ENCODE data around the gene GRK5.
"Not testable (repeated sequence)": the region's sequence is repeated elsewhere in the genome, so short reads cannot be mapped to it uniquely, and the experiment has no call there.

DNA sequence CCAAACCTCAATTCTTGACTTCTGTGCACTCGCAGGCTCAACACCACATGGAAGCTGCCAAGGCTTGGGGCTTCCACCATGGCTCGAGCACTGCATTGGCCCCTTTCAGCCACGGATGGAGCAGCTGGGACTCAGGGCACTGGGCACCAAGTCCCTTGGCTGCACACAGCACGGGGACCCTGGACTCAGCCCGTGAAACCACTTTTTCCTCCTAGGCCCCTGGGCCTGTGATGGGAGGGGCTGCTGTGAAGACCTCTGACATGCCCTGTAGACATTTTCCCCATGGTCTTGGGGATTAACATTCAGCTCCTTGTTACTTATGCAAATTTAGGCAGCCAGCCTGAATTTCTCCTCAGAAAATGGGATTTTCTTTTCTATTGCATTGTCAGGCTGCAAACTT is 227.6 kb downstream of the GRK5 start:
- TF ChIP-seq POLR2AphosphoS5 (IDR thresholded peaks at IDR 0.05; ENCODE audit: low read depth, low read length) = not testable (repeated sequence)
- TF ChIP-seq, protein P1, sequence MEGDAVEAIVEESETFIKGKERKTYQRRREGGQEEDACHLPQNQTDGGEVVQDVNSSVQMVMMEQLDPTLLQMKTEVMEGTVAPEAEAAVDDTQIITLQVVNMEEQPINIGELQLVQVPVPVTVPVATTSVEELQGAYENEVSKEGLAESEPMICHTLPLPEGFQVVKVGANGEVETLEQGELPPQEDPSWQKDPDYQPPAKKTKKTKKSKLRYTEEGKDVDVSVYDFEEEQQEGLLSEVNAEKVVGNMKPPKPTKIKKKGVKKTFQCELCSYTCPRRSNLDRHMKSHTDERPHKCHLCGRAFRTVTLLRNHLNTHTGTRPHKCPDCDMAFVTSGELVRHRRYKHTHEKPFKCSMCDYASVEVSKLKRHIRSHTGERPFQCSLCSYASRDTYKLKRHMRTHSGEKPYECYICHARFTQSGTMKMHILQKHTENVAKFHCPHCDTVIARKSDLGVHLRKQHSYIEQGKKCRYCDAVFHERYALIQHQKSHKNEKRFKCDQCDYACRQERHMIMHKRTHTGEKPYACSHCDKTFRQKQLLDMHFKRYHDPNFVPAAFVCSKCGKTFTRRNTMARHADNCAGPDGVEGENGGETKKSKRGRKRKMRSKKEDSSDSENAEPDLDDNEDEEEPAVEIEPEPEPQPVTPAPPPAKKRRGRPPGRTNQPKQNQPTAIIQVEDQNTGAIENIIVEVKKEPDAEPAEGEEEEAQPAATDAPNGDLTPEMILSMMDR (IDR thresholded peaks at IDR 0.05) = not testable (repeated sequence)
- TF ChIP-seq, protein P2, sequence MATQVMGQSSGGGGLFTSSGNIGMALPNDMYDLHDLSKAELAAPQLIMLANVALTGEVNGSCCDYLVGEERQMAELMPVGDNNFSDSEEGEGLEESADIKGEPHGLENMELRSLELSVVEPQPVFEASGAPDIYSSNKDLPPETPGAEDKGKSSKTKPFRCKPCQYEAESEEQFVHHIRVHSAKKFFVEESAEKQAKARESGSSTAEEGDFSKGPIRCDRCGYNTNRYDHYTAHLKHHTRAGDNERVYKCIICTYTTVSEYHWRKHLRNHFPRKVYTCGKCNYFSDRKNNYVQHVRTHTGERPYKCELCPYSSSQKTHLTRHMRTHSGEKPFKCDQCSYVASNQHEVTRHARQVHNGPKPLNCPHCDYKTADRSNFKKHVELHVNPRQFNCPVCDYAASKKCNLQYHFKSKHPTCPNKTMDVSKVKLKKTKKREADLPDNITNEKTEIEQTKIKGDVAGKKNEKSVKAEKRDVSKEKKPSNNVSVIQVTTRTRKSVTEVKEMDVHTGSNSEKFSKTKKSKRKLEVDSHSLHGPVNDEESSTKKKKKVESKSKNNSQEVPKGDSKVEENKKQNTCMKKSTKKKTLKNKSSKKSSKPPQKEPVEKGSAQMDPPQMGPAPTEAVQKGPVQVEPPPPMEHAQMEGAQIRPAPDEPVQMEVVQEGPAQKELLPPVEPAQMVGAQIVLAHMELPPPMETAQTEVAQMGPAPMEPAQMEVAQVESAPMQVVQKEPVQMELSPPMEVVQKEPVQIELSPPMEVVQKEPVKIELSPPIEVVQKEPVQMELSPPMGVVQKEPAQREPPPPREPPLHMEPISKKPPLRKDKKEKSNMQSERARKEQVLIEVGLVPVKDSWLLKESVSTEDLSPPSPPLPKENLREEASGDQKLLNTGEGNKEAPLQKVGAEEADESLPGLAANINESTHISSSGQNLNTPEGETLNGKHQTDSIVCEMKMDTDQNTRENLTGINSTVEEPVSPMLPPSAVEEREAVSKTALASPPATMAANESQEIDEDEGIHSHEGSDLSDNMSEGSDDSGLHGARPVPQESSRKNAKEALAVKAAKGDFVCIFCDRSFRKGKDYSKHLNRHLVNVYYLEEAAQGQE (IDR thresholded peaks at IDR 0.05; ENCODE audit: insufficient read depth in 1 of 2, low read depth in 2 of 2, low read length in 1 of 2) = not testable (repeated sequence)

Data from Panc1 (cell line).